Heart left ventricle (tissue), 13 donors: ENCODE data around the gene NUDT5.
A peak's percentile ranks its signal among the peaks of the same experiment; 100 is the strongest.

Experiments
- POLR2A ChIP-seq, 2 donors: fragments of 450-650 bp; IDR thresholded peaks; one replicate each; pipeline ENCODE4 v1.6.1; 2017; ENCODE audit warnings: antibody characterized with exemption in 2 of 2, mild to moderate bottlenecking in 2 of 2, moderate library complexity in 2 of 2
- TF ChIP-seq, protein P1 (sequence below), 12 donors: fragments of 200-600 bp; sonication (generic) in 4 of 12; IDR thresholded peaks; one replicate each; pipeline versions ENCODE4 v1.5.0 to v1.8.0; 2018 to 2022; ENCODE audit warnings: antibody characterized with exemption in 12 of 12, mild to moderate bottlenecking in 5 of 12
- donor health status: ischemic (EF 13 %, LVEDD 7.1; RV severe dilation, severe dysfunction).
- donor health status: DM: no; HTN: yes; CAD: no.
- donor health status: DM: no; HTN: no; CAD: no.
- donor health status: ischemic (EF 25% LVEDD 6.9; RV normal size, moderate dysfunction).
- donor health status: ischemic (EF 25% LVEDD 5.7; RV mildly dilated, moderate dysfunction).
- donor health status: ischemic (EF 35%, LVEDD 5.7; RV mildly dilated, moderate dysfunction).
- donor health status: nonischemic (EF 11% LVEDD 7.7; RV severe dilation, severe dysfunction).
- donor health status: DM: yes; HTN: yes; CAD: no.
- donor health status: PGD.
- donor health status: ischemic (EF 29% LVEDD 5.4; RV normal size, mild dysfunction).
- donor health status: nonischemic (EF 23%, LVEDD 6.1; RV moderate dilation, normal function).

DNA sequence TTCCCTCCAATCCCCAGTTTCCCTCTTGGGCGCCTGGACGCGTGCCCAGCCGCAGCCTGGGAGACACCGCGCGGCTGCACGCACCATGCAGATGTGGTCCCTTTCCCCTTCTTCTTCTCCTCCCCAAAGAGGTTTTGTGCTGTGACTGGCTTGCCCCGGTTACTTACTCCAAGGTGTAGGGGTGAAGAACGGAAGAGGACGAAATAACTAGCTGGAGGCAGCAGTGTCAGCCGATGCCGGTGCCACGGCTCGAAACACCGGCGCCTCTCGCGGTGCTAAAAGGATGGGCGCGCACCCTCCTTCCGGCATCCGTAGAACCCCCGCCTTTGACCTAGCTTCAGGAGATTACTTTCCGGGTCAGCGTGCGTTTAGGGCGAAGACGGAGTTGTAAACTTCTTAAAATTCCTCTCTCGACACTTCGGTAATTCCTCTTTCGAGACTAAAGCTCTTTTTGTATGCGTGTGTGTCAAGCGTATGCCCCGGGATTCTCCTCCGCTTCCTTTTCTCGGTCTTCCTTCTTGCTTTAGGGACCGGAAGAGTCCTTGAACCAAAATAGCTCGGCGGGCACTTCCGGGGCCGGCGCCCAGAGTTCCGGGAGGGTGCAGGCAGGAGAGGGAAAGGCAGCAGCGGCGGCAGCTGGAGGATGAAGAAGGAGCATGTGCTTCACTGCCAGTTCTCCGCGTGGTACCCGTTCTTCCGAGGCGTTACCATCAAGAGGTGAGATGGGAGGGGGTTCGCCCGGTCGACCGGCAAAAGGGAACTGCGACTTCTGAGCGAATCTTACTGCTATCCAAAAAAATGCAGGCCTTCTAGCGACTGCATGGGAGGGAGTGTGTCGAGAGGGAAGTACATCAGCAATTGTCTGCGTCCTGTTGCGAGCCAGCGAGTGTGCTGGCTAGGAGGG lies at the start of gene NUDT5, which contains the start of gene CDC123:
- TF ChIP-seq, protein P1, sequence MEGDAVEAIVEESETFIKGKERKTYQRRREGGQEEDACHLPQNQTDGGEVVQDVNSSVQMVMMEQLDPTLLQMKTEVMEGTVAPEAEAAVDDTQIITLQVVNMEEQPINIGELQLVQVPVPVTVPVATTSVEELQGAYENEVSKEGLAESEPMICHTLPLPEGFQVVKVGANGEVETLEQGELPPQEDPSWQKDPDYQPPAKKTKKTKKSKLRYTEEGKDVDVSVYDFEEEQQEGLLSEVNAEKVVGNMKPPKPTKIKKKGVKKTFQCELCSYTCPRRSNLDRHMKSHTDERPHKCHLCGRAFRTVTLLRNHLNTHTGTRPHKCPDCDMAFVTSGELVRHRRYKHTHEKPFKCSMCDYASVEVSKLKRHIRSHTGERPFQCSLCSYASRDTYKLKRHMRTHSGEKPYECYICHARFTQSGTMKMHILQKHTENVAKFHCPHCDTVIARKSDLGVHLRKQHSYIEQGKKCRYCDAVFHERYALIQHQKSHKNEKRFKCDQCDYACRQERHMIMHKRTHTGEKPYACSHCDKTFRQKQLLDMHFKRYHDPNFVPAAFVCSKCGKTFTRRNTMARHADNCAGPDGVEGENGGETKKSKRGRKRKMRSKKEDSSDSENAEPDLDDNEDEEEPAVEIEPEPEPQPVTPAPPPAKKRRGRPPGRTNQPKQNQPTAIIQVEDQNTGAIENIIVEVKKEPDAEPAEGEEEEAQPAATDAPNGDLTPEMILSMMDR (IDR thresholded peaks at IDR 0.05), result peak in 1 of 12 donors; percentile 9
- TF ChIP-seq POLR2A (IDR thresholded peaks at IDR 0.05), result peak in 1 of 2 donors; percentile 15
